ENCODE measurements around the gene GREB1L. TPM values are rescaled to one million over a fixed set of nuclear protein-coding genes. Genes with fewer than 3 reads are reported as not detected.

GREB1L gene
- polyA plus RNA-seq, 1 donor from 2014 or later = 23.3 TPM

GRCh38 chr18:21359746-21360145, 117.7 kb downstream of the GREB1L start:
- Histone ChIP-seq H3K4me2 (ENCODE audit: low read length) (no peak overlapping the region), H3K79me2 (replicated peaks; ENCODE audit: insufficient read depth, low read length) (peaks cover 13% of the 10 kb centered on the region), H3K9me3 (ENCODE audit: low read length) (no peaks in the 10 kb centered on the region), H3F3A (ENCODE audit: insufficient read depth, low read length, poor library complexity, severe bottlenecking) (no peaks in the 10 kb centered on the region), H2AFZ (ENCODE audit: low read depth, low read length) (no peak overlapping the region), H3K36me3 (ENCODE audit: insufficient read depth, low read length) (no peaks in the 10 kb centered on the region), H3K27ac (ENCODE audit: low read length) (no peak overlapping the region), H4K20me1 (ENCODE audit: insufficient read depth) (no peaks in the 10 kb centered on the region), H3K9me2 (ENCODE audit: insufficient read depth, low read length) (no peaks in the 10 kb centered on the region), H3K9ac (ENCODE audit: low read length) (no peak overlapping the region), H3K27me3 (ENCODE audit: insufficient read depth, low read depth, low read length) (no peaks in the 10 kb centered on the region), H3K4me3 (ENCODE audit: low read length) (no peak overlapping the region)
- TF ChIP-seq POLR2AphosphoS5 (IDR thresholded peaks at IDR 0.05) (no peak), REST (IDR thresholded peaks at IDR 0.05; ENCODE audit: borderline replicate concordance) (no peak), CTCF (IDR thresholded peaks at IDR 0.05; ENCODE audit: poor library complexity, severe bottlenecking) (no peak), EZH2 (IDR thresholded peaks at IDR 0.05; ENCODE audit: borderline replicate concordance, insufficient read depth, low read length, poor library complexity, severe bottlenecking) (no peak), SMC3 (conservative IDR thresholded peaks at IDR 0.05; ENCODE audit: poor library complexity) (no peak), RAD21 (conservative IDR thresholded peaks at IDR 0.05) (no peak), EP300 (conservative IDR thresholded peaks at IDR 0.05; ENCODE audit: poor library complexity, severe bottlenecking) (no peak), TAF1 (IDR thresholded peaks at IDR 0.05; ENCODE audit: low read depth) (no peak), MXI1 (conservative IDR thresholded peaks at IDR 0.05; ENCODE audit: poor library complexity, severe bottlenecking) (no peak)

GRCh38 chr18:21361307-21361880, 119.4 kb downstream of the GREB1L start:
- no peaks in the 10 kb centered on the region for H3K9me3 ChIP-seq (ENCODE audit: low read length)
- H3K9ac ChIP-seq (ENCODE audit: low read length) = no peak overlapping the region
- H3F3A ChIP-seq (ENCODE audit: insufficient read depth, low read length, poor library complexity, severe bottlenecking) = no peaks in the 10 kb centered on the region
- TF ChIP-seq POLR2AphosphoS5 (IDR thresholded peaks at IDR 0.05) = no peak
- no peak for TF ChIP-seq REST (IDR thresholded peaks at IDR 0.05; ENCODE audit: borderline replicate concordance)
- TF ChIP-seq RAD21 (conservative IDR thresholded peaks at IDR 0.05) = no peak
- TF ChIP-seq MXI1 (conservative IDR thresholded peaks at IDR 0.05; ENCODE audit: poor library complexity, severe bottlenecking) = no peak
- TF ChIP-seq TAF1 (IDR thresholded peaks at IDR 0.05; ENCODE audit: low read depth) = no peak
- TF ChIP-seq EP300 (conservative IDR thresholded peaks at IDR 0.05; ENCODE audit: poor library complexity, severe bottlenecking) = no peak
- no peak for TF ChIP-seq SMC3 (conservative IDR thresholded peaks at IDR 0.05; ENCODE audit: poor library complexity)
- no peak for TF ChIP-seq CTCF (IDR thresholded peaks at IDR 0.05; ENCODE audit: poor library complexity, severe bottlenecking)
- TF ChIP-seq EZH2 (IDR thresholded peaks at IDR 0.05; ENCODE audit: borderline replicate concordance, insufficient read depth, low read length, poor library complexity, severe bottlenecking) = no peak
- no peak overlapping the region for H2AFZ ChIP-seq (ENCODE audit: low read depth, low read length)
- H4K20me1 ChIP-seq (ENCODE audit: insufficient read depth) = no peaks in the 10 kb centered on the region
- H3K4me3 ChIP-seq (ENCODE audit: low read length) = no peak overlapping the region
- no peaks in the 10 kb centered on the region for H3K27me3 ChIP-seq (ENCODE audit: insufficient read depth, low read depth, low read length)
- H3K27ac ChIP-seq (ENCODE audit: low read length) = no peak overlapping the region
- peaks cover 30% of the 10 kb centered on the region for H3K79me2 ChIP-seq (replicated peaks; ENCODE audit: insufficient read depth, low read length)
- H3K4me2 ChIP-seq (ENCODE audit: low read length) = no peak overlapping the region
- no peaks in the 10 kb centered on the region for H3K36me3 ChIP-seq (ENCODE audit: insufficient read depth, low read length)
- H3K9me2 ChIP-seq (ENCODE audit: insufficient read depth, low read length) = no peaks in the 10 kb centered on the region
